Iris pigment epithelial cell (primary cell): ENCODE results near the gene CHCHD6.

Experiments
- DNase-seq: peaks from one replicate; pipeline ENCODE4 v3.0.0-alpha.2; 2011; ENCODE audit warnings: low read depth

The CHCHD6 gene

GRCh38 chr3:126939733-126940132 is 235.7 kb downstream of the CHCHD6 start:
- DNase-seq, result no peak

- DNase-seq, result peak; percentile 14
Measured at GRCh38 chr3:126941721-126942270, 237.8 kb downstream of the CHCHD6 start.

DNA sequence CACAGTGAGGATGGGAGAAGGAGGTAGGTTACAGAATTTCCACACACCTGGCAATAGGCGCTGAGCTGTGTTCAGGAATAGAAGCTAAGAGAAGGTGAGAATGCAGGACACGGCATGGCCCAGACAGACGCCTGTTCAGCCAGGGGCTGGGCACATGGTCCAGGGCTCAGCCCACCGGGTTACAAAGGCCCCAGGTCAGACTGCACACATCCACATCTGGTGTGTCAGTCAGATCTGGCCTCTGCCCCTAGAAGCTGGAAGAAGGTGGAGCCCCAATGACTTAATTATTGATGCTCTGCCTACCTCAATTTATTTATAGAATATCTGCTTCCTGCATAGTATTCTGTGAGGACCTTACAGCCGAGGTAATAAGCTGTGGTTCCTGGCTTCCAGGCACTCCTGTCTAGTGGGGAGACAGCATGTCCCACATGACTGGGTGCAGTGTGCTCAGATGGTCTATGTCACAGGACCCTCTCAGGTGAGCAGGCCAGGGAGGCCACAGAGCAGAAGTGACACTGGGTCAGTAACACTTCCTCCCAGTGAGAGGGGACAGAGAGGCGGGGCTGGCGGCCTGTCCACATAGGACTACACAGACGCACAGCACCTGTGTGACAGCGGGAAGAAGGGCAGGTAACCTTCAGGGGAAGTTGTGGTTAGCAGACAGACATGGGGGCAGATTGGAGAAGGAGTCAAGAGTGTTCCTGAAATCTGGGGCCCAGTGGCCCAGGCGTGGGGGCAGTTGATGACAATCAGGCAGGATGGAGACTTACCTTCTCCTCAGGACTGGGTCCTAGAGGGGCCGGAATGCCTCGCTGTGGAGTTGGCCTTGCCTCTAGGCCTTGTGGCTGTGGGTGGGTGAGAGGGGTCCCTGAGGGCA is 240.3 kb downstream of the CHCHD6 start:
- no peak for DNase-seq

- no peak for DNase-seq
Measured at GRCh38 chr3:126945171-126945721, 241.2 kb downstream of the CHCHD6 start.

GRCh38 chr3:126945891-126946290 is 241.9 kb downstream of the CHCHD6 start:
- DNase-seq, result no peak

DNA sequence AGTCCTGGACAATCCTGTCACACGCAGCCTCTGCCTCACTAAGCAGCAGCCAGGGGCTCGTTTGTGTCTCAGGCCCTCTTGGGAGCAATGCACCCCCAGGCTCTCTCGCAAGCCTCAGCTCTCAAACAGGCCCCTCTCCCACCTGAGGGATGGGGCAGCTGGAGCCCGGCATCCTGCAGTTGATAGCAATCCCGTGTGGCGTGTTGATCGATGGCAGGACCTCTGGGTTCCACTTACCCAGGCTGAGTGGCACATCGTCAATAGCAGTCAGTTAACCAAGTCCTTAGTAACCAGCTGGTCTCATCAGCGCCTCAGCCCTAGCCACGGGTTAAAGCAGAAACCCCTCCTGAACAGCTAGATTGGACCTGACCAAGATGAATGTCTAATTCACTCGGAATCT is 242.4 kb downstream of the CHCHD6 start:
- no peak for DNase-seq

- DNase-seq, result no peak
Measured at GRCh38 chr3:126947429-126947828, 243.4 kb downstream of the CHCHD6 start.

DNA sequence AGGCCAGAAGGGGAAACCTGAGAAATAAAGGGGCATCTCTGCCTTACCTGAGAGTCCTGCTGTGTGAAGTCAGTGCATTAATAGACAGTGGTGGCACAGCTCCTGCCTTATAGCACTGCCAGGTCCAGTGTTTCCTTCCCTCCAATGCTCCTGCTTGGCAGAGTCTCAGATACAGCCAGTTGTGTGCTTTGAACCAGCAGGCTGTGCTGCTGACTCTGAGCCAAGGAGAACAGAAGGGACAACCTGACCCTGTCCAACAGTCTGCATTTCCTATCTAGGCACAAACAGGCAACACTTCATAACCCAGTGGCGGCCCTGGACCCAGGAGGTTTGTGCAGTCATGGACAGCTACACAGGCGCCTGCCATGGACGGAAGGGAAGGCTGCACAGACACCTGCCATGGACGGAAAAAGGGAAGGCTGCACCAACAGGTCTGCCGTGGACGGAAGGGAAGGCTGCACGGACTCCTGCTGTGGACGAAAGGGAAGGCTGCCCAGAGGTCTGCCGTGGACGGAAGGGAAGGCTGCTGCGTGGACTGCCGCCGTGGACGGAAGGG is 245.0 kb downstream of the CHCHD6 start:
- DNase-seq, result no peak

GRCh38 chr3:126951561-126951960 is 247.5 kb downstream of the CHCHD6 start:
- no peak for DNase-seq

GRCh38 chr3:126952261-126952982 is 248.4 kb downstream of the CHCHD6 start:
- no peak for DNase-seq

- no peak for DNase-seq
Measured at GRCh38 chr3:126952983-126953660, 249.1 kb downstream of the CHCHD6 start.

- DNase-seq, result no peak
Measured at GRCh38 chr3:126954141-126954842, 250.3 kb downstream of the CHCHD6 start.

- no peak for DNase-seq
Measured at GRCh38 chr3:126955004-126955790, 251.2 kb downstream of the CHCHD6 start.

GRCh38 chr3:126956361-126956760 is 252.3 kb downstream of the CHCHD6 start:
- no peak for DNase-seq

DNA sequence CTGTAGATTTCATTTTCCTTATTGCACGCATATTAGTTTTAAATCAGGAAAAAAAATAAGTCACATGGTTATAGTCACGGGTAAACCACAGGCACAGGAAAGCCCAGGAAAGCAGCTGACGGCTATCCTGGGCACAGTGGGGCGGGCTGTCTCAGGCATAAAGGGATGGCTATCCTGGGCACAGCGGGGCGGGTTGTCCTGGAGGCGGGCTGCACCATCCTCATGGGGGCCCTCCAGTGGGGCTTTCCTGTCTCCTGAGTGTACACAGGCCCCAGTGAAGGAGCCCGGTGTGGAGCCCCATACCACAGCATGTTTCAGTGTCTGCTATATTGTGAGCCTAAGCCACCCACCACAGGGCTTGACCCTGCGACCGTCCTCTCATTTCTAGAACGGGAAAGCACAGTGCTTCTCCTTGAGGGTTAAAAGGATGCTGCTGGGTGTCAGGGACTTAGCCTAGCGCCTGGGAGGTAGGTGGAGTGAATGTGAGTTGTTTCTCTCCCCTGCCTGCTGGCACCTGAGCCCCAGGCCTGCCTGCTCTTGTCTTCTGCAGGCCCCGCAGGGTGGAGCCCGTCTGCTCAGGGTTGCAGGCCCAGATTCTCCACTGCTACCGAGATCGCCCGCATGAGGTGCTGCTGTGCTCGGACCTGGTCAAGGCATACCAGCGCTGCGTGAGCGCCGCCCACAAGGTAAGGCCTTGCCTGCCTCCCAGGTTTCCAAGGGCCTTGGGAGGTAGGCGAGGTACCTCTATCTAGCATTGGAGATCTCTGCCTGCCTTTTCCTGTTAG is 253.0 kb downstream of the CHCHD6 start:
- DNase-seq, result no peak

DNA sequence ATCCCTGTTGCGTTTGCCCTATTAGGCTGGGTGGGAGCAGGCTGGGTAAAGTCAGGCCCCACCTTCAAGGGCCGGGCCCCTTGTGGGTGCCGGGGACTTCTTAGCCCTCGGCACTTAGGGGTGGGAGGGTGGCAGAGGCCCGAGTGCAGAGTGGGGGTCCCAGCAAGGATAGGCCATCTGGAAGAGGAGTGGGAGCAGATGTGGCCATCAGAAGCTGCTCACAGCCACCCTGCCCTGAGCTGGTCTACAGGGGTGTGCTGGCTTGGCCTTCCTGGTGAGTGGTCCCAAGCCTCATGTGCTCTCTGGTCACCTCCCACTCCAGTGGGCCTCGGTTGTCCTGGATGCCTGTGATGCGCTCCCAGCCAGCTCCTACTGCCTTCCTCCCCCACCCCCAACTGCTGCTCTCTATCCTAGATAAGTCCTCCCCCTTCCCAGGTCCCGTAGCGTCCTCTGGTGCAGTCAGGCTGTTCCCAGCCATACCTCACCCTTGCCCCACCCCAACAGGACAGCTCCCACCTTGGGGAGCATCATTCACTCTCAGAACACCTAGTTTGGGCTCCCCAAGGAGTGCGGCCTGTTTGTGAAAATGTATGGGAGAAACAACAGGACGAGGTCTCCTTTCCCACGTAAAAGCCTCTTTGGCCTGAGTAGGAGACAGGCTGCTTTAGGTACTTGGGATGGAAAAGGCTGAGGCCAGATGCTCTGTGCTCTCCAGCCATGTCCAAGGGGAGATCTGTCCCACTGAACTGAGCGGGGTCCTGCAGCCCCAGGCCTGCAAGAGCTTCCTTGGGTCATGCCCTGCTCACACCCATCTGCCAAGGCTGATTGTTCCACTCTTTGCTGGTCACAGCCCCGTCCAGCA is 254.0 kb downstream of the CHCHD6 start:
- DNase-seq, result no peak

GRCh38 chr3:126958638-126959085 is 254.6 kb downstream of the CHCHD6 start:
- DNase-seq, result no peak

DNA sequence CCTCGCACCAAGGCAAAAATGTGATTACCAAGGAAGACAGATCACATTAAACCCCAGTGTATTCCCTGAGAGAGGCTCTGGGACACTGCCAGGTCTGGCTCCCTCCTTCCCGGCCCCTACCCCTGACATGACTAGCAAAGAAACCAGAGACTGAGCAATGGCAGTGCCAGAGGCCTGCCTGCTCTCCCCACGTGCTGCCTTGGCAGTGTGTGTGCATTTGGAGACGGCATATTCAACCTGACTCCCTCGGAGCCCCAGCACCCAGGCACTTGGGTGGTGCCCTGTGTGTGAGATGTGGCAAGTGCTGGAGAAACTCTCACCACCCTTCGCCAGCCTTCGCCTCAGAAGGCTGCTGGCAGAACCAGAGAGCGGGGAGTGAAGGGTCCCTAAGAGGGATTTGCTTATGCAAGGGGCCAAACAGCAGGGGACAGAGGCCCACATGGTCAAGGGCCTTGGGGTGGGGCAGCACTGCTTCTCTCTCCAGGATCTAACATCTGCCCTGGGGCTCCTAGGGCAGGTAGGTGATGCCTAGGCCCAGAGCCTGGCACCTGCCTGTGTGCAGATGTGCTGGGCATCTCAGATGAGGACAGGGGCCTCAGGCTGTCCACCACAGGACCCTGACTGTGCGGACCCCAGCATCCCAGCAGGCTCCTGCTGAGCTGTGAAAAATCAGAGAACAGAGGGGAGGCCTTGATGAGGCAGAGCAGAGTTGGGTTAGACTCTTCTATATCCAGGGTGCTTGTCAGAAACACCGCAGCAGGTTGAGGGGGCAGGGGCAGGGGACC is 255.3 kb downstream of the CHCHD6 start:
- no peak for DNase-seq
